CD4-positive, alpha-beta T cell (primary cell): ENCODE results near the gene ZBTB4. TPM values are rescaled to one million over a fixed set of nuclear protein-coding genes. Genes with fewer than 3 reads are reported as not detected.
A peak's percentile ranks its signal among the peaks of the same experiment; 100 is the strongest.

Source experiments
- ATAC-seq: fragments of 200-7000 bp; cut with Tn5 transposase; one replicate; pipeline ENCODE4 v1.10.0; 2022; ENCODE audit warnings: mild to moderate bottlenecking; ENCODE audit not compliant: poor library complexity
- CTCF ChIA-PET: fragments of 350-600 bp; sonication (Branson Sonifier 250); formaldehyde crosslinking; loops from one replicate; lab custom pipeline; 2021; ENCODE audit warnings: antibody characterized with exemption, inconsistent platforms; lab: Charles Lee
- POLR2A ChIA-PET: fragments of 350-600 bp; sonication (Branson Sonifier 250); formaldehyde crosslinking; loops from one replicate; lab custom pipeline; 2021; ENCODE audit warnings: antibody characterized with exemption, inconsistent platforms; lab: Charles Lee
- DNase-seq, 14 experiments: peaks; one replicate each; pipeline ENCODE4 v3.0.0-alpha.2; 2013 to 2020; ENCODE audit warnings: mixed read lengths in 2 of 14
- H3K27ac ChIP-seq, 2 donors: one replicate each; pipeline versions ENCODE4 v1.5.1 to v1.7.0; 2013; ENCODE audit warnings: low read length in 2 of 2, low read depth in 1 of 2, mild to moderate bottlenecking in 1 of 2
- H3K27me3 ChIP-seq, 2 experiments: 1 replicate in 1 of 2; 2 replicates in 1 of 2; pipeline versions ENCODE4 v1.6.1 to v1.7.0; 2013; ENCODE audit warnings: low read length in 2 of 2, control low read depth in 1 of 2, mild to moderate bottlenecking in 1 of 2, moderate library complexity in 1 of 2; ENCODE audit not compliant: insufficient read depth in 2 of 2, control insufficient read depth in 1 of 2
- H3K36me3 ChIP-seq: one replicate; pipeline ENCODE4 v1.6.1; 2013; ENCODE audit warnings: low read length, control low read depth; ENCODE audit not compliant: insufficient read depth
- H3K4me1 ChIP-seq: one replicate; pipeline ENCODE4 v1.6.1; 2013; ENCODE audit warnings: low read length, control low read depth; ENCODE audit not compliant: insufficient read depth
- H3K4me3 ChIP-seq: one replicate; pipeline ENCODE4 v1.5.1; 2013; ENCODE audit warnings: mild to moderate bottlenecking, low read length, moderate library complexity
- H3K9me3 ChIP-seq, 2 experiments: 1 replicate in 1 of 2; 2 replicates in 1 of 2; pipeline versions ENCODE4 v1.6.1 to v1.7.0; 2013; ENCODE audit warnings: low read length in 2 of 2, mild to moderate bottlenecking in 2 of 2, control low read depth in 1 of 2, moderate library complexity in 1 of 2; ENCODE audit not compliant: control insufficient read depth in 1 of 2, insufficient read depth in 1 of 2
- H3K27ac Mint-ChIP-seq: one replicate; pipeline ENCODE4 v1.8.0; 2020; ENCODE audit warnings: mixed read lengths
- H3K27me3 Mint-ChIP-seq: one replicate; pipeline ENCODE4 v1.8.0; 2021; ENCODE audit warnings: mixed read lengths
- H3K36me3 Mint-ChIP-seq: one replicate; pipeline ENCODE4 v1.8.0; 2021; ENCODE audit warnings: low read depth, mixed read lengths
- H3K4me1 Mint-ChIP-seq: one replicate; pipeline ENCODE4 v1.8.0; 2021; ENCODE audit warnings: low read depth, mixed read lengths
- H3K4me3 Mint-ChIP-seq: one replicate; pipeline ENCODE4 v1.8.0; 2020; ENCODE audit warnings: mild to moderate bottlenecking, mixed read lengths
- H3K9me3 Mint-ChIP-seq: one replicate; pipeline ENCODE4 v1.8.0; 2020; ENCODE audit warnings: mixed read lengths
- intact Hi-C, 2 experiments: fragments of 100-400 bp; cut with DNase I in 1 of 2; cut with micrococcal nuclease in 1 of 2; formaldehyde crosslinking; loops; one replicate each; pipeline versions ENCODE4 v1.15.1 to v1.9.0; 2023 to 2025; cut with DNase I, micrococcal nuclease
- polyA plus RNA-seq, 2 donors: library from polyadenylated mRNA; unstranded; fragments of 120-200 nt; gene quantifications; one replicate each; pipeline ENCODE4 v1.2.1, GENCODE V29; 2013
- total RNA-seq, 174 experiments: library from RNA in 2 of 174; stranded (reverse) in 2 of 174; gene quantifications; one replicate each; pipeline ENCODE4 v1.2.3 and lab custom pipeline; 2021 to 2026
- TF ChIP-seq, protein P1 (sequence below): fragments of 200-600 bp; IDR thresholded peaks from one replicate; pipeline ENCODE4 v1.8.0; 2022; ENCODE audit warnings: antibody characterized with exemption, mild to moderate bottlenecking

ZBTB4 gene, protein sequence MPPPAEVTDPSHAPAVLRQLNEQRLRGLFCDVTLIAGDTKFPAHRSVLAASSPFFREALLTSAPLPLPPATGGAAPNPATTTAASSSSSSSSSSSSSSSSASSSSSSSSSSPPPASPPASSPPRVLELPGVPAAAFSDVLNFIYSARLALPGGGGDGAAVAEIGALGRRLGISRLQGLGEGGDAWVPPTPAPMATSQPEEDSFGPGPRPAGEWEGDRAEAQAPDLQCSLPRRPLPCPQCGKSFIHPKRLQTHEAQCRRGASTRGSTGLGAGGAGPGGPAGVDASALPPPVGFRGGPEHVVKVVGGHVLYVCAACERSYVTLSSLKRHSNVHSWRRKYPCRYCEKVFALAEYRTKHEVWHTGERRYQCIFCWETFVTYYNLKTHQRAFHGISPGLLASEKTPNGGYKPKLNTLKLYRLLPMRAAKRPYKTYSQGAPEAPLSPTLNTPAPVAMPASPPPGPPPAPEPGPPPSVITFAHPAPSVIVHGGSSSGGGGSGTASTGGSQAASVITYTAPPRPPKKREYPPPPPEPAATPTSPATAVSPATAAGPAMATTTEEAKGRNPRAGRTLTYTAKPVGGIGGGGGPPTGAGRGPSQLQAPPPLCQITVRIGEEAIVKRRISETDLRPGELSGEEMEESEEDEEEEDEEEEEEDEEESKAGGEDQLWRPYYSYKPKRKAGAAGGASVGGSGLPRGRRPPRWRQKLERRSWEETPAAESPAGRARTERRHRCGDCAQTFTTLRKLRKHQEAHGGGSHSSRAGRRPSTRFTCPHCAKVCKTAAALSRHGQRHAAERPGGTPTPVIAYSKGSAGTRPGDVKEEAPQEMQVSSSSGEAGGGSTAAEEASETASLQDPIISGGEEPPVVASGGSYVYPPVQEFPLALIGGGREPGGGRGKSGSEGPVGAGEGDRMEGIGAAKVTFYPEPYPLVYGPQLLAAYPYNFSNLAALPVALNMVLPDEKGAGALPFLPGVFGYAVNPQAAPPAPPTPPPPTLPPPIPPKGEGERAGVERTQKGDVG
- total RNA-seq = 10 to 100 TPM; 55.1 to 55.6 TPM
- polyA plus RNA-seq (2013, experiment 1 of 2) = 55.1 TPM
- 57.2 TPM for polyA plus RNA-seq (2013, experiment 2 of 2)
- 29.7 to 338 (median 170) reads per million in 172 experiments for total RNA-seq (lab: John Stamatoyannopoulos, UW)

DNA sequence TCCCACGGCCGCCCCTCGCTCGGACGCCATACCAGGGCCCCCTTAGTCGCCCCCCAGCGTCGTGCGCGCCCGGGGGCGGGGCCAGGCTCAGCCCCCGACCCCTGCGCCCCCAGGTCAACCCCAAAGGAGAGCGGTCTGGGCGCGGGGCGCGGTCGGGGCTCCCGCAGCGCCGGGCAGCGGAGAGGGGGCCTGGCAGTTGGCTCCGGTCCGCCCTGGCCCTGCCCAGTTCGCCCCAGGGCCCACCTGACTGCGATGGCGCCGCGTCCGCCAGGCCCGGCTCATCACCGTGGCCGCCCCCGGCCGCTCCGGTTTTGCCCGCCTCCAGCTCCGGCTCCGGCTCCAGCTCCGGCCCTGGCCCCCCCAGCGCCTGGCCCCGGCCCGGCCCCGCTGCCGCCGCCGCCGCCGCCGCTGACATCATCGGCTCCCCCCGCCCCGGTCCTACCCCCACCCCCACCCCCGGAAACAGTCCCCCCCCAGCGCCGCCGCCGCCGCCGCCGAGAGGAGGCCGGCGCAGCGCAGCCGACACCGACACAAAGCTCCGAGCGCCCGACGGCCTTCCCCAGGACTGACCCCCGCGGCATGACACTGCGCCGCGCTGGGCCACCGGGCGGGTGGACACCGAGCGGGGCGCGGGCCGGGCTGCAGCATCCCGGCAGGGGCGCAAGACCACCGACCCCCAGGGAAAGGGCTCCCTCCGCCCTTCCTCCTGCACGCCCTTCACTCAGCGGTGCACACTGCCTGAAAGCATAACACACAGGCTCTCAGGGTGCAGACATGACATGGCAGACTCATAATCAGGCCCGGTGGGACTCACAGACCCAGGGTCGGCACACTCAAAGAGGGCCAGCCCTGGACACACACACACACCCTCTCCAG, at the start of gene ZBTB4:
Gene ZBTB4 (minus strand): TSS at position 419 of the 876 bp plus-strand sequence. CDS start 12,830 bp downstream, outside the sequence.
- peaks cover 72% of the 10 kb centered on the region for H3K4me1 ChIP-seq
- TF ChIP-seq, protein P1, sequence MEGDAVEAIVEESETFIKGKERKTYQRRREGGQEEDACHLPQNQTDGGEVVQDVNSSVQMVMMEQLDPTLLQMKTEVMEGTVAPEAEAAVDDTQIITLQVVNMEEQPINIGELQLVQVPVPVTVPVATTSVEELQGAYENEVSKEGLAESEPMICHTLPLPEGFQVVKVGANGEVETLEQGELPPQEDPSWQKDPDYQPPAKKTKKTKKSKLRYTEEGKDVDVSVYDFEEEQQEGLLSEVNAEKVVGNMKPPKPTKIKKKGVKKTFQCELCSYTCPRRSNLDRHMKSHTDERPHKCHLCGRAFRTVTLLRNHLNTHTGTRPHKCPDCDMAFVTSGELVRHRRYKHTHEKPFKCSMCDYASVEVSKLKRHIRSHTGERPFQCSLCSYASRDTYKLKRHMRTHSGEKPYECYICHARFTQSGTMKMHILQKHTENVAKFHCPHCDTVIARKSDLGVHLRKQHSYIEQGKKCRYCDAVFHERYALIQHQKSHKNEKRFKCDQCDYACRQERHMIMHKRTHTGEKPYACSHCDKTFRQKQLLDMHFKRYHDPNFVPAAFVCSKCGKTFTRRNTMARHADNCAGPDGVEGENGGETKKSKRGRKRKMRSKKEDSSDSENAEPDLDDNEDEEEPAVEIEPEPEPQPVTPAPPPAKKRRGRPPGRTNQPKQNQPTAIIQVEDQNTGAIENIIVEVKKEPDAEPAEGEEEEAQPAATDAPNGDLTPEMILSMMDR = no peak
- ATAC-seq (peak; percentile 3), DNase-seq (peak; percentile 48 to 89 (median 67))
- peak within 1 kb of the TSS; percentile 93 for H3K27ac Mint-ChIP-seq
- H3K4me1 Mint-ChIP-seq = peaks cover 66% of the 10 kb centered on the region
- H3K36me3 Mint-ChIP-seq = peaks cover 32% of the 10 kb centered on the region
- no peaks in the 10 kb centered on the region for H3K9me3 ChIP-seq
- ChIA-PET CTCF (interaction anchor here (0.6 to 3.5 kb wide), 4 partner anchors 43 to 160 kb away, joined by 4 to 25 read pairs (median 5); partner anchors contain the start of gene TMEM102), POLR2A (interaction anchor here (0.7 to 7.2 kb wide), 31 partner anchors 6 to 677 kb away, joined by 3 to 137 read pairs (median 5); partner anchors contain the start of genes ACADVL, ATP1B2, CD68 and CHRNB1)
- intact Hi-C loops = loop anchor here (2.0 to 10.0 kb wide), 5 partner anchors 43 to 675 kb away; partner anchors contain the start of genes EIF5A (in 1 of the 2), PER1 (in 1 of the 2) and SLC16A13 (in 1 of the 2)
- no peaks in the 10 kb centered on the region for H3K9me3 Mint-ChIP-seq
- no peaks in the 10 kb centered on the region for H3K27me3 Mint-ChIP-seq
- peak within 1 kb of the TSS; percentile 77 for H3K4me3 ChIP-seq
- no peaks in the 10 kb centered on the region for H3K27me3 ChIP-seq
- H3K4me3 Mint-ChIP-seq = peak within 1 kb of the TSS; percentile 94
- peaks cover 6% of the 10 kb centered on the region for H3K36me3 ChIP-seq
- peak within 1 kb of the TSS; percentile 73 to 99 for H3K27ac ChIP-seq

DNA sequence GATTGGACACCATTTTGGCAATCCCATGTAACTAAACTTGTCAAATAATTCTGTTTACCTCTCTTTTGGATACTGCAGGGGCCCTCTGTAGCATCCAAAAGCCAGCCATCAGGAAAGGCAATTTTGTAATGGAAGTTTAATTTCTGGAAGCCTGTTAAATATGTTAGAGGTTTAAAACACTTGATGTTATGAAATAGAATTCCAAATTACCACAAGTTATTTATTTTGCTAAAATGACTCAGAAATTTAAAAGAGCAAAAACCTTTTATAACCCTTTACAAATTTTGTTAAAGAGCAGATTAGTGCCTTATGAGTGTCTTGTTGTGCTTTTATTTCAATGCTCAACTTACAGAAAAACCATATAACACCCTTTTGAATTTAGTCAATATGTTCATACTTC, 49.4 kb upstream of the ZBTB4 start:
- H3K4me1 Mint-ChIP-seq = no peaks in the 10 kb centered on the region
- H3K4me3 ChIP-seq = no peak overlapping the region
- H3K4me1 ChIP-seq = no peaks in the 10 kb centered on the region
- no peak for DNase-seq
- H3K36me3 ChIP-seq = no peaks in the 10 kb centered on the region
- peaks cover 3% of the 10 kb centered on the region for H3K9me3 Mint-ChIP-seq
- no peaks in the 10 kb centered on the region for H3K27me3 ChIP-seq
- no peak overlapping the region for H3K27ac Mint-ChIP-seq
- H3K27me3 Mint-ChIP-seq = no peaks in the 10 kb centered on the region
- TF ChIP-seq, protein P1 = no peak
- H3K9me3 ChIP-seq = peaks cover 5 to 9% of the 10 kb centered on the region in 2 experiments
- ChIA-PET POLR2A (no interaction called here), CTCF (no interaction called here)
- intact Hi-C loops = no loop called here
- ATAC-seq = no peak
- peaks cover 4% of the 10 kb centered on the region for H3K36me3 Mint-ChIP-seq
- no peak overlapping the region for H3K27ac ChIP-seq
- H3K4me3 Mint-ChIP-seq = no peak overlapping the region
